Measurements from ENCODE around the gene CBX3. TPM values are rescaled to one million over a fixed set of nuclear protein-coding genes. Genes with fewer than 3 reads are reported as not detected.
A peak's percentile ranks its signal among the peaks of the same experiment; 100 is the strongest.

The CBX3 gene
- total RNA-seq, 4 donors from 2014 or later: 61.7 to 109 (median 77.7) TPM

DNA sequence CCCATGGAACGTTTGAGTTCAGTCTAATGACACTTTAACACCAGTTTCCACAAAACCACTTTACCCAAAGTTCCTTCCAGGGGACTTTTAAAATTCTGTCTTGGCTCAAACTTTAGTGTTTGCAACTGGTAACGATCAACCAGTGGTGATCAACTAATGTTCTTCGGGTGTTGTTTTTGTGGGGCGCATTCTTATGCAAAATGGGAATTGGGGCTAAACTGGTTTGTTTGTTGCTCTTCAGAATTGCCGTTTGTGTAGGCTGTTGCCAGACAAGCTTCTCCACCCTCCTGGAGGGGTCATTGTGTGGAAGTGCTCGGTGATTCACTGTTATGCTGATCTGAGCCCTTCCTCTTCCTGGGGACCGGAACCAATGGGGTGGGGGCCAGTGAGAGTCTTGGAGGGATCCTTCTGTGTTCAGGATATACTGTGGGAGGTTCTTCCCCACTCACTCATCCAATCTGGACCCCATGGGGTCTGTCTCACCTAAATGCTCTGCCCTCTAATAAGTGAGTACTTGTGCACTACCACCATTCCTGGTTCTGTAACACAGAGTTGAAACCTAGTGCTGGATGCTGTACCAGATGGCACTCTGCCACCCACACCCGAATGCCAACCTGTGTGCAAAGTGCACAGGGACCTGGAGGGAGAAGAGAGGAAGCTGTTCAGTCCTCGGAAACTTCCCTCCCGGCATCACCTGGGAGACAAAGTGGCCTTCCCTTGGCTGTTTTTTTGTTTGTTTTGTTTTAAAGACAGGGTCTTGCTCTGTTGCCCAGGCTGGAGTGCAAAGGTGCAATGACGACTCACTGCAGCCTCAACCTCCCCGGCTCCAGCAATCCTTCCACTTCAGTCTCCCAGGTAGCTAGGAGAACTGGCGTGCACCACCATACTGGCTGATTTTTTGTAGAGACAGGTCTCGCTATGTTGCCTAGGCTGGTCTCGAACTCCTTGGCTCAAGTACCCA, 47.4 kb upstream of the CBX3 start:
- Histone ChIP-seq H3K9me3 (no peaks in the 10 kb centered on the region), H3K27me3 (peaks cover 0 to 8% of the 10 kb centered on the region in 2 donors), H3K36me3 (no peaks in the 10 kb centered on the region), H3K4me1 (peaks cover 0 to 37% (median 18%) of the 10 kb centered on the region in 4 donors), H3K27ac (peak overlapping the region in 2 of 4 donors; percentile 25 to 62), H3K4me3 (peak overlapping the region in 2 of 4 donors; percentile 57 to 68)
- TF ChIP-seq EP300 (IDR thresholded peaks at IDR 0.05) (peak in 1 of 2 donors; percentile 33), POLR2A (IDR thresholded peaks at IDR 0.05) (no peak)
- TF ChIP-seq, protein P1, sequence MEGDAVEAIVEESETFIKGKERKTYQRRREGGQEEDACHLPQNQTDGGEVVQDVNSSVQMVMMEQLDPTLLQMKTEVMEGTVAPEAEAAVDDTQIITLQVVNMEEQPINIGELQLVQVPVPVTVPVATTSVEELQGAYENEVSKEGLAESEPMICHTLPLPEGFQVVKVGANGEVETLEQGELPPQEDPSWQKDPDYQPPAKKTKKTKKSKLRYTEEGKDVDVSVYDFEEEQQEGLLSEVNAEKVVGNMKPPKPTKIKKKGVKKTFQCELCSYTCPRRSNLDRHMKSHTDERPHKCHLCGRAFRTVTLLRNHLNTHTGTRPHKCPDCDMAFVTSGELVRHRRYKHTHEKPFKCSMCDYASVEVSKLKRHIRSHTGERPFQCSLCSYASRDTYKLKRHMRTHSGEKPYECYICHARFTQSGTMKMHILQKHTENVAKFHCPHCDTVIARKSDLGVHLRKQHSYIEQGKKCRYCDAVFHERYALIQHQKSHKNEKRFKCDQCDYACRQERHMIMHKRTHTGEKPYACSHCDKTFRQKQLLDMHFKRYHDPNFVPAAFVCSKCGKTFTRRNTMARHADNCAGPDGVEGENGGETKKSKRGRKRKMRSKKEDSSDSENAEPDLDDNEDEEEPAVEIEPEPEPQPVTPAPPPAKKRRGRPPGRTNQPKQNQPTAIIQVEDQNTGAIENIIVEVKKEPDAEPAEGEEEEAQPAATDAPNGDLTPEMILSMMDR (IDR thresholded peaks at IDR 0.05): no peak
- WGBS, 2 donors: 63 to 65% methylated on average over 15 of the region's 15 CpGs
- peak in 1 of 2 donors; percentile 25 for DNase-seq (ENCODE audit: low spot score in 2 of 2)

DNA sequence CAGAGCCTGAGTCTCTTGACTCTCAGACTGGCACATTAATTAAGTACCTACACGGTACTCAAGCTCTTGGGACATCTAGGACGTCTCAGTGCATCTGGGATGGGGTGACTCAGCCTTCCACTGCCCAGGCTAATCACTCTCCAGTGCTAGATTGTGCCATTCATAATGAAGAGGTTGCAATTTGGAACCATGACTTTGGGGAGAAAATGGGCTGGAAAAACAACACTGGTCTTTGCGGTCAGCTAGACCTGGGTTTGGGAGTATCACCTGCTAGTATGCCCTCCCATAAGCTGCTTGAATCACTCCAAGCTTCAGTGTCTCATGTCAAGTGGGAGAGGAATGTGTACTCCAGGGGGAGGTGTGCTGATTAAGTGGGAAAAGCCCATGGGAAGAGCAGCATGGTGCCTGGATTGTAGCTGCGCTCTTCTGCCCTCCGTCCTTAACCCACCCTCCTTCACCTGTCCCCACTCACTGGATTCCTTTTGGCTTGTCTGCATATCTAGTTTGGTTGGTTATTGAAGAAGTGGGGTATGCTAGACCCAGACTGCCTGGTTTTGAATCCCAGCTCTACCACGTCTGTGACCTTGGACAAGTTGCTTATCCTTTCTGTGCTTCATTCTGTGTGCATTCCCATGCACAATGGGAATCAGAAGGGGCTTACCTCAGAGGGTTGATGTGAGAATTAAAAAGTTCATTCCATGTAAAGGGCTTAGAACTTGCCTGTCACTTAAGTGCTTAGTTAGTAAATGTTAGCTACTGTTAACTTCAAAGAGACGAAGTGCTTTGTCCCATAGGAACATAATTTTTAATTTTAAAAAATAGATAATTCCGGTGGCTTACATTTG, 45.8 kb upstream of the CBX3 start:
- no peak for TF ChIP-seq POLR2A (IDR thresholded peaks at IDR 0.05)
- TF ChIP-seq, protein P1 (IDR thresholded peaks at IDR 0.05): no peak
- no peak for TF ChIP-seq EP300 (IDR thresholded peaks at IDR 0.05)
- 49 to 51% methylated on average over 8 of the region's 8 CpGs for WGBS, 2 donors
- peak overlapping the region in 2 of 4 donors; percentile 11 to 13 for H3K4me3 ChIP-seq
- peak overlapping the region in 2 of 4 donors; percentile 29 to 51 for H3K27ac ChIP-seq
- no peak for DNase-seq (ENCODE audit: low spot score in 2 of 2)
- no peaks in the 10 kb centered on the region for H3K36me3 ChIP-seq
- peaks cover 0 to 8% of the 10 kb centered on the region in 2 donors for H3K27me3 ChIP-seq
- peaks cover 0 to 37% (median 18%) of the 10 kb centered on the region in 4 donors for H3K4me1 ChIP-seq
- H3K9me3 ChIP-seq: no peaks in the 10 kb centered on the region

DNA sequence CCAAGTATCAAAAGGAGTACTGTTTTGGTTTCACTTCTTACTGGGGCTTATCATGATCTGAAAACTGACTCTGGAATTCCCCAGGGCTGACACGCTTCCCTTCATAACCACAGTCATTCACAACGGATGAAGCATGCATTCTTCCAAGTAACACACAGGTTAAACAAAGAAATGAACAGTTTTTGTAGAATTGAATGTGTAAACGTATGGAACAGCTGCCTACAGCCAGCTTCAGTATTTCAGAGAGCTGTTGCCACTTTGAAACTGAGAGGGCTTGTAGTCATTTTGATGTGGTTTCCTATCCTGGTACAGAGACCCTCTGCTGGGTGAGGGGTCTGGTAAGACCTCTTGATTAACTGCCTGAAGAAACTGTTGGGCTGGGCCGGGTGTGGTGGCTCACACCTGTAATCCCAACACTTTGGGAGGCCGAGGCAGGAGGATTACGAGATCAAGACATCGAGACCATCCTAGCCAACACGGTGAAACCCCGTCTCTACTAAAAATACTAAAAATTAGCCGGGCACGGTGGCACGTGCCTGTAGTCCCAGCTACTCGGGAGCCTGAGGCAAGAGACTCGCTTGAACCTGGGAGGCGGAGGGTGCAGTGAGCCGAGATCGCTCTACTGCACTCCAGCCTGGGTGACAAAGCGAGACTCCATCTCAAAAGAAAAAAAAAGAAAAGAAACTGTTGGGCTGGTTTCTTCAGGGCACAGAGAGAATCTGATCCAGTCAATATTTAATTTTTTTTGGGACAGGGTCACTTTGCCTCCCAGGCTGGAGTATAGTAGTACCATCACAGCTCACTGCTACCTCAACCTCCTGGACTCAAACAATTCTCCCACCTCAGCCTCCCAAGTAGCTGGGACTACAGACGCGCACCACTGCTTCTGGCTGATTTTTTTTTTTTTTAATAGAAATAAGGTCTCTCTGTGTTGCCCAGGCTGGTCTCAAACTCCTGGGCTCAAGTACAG, 44.8 kb upstream of the CBX3 start:
- TF ChIP-seq EP300 (IDR thresholded peaks at IDR 0.05) (no peak), POLR2A (IDR thresholded peaks at IDR 0.05) (no peak)
- TF ChIP-seq, protein P1 (IDR thresholded peaks at IDR 0.05): no peak
- Histone ChIP-seq H3K9me3 (no peaks in the 10 kb centered on the region), H3K36me3 (no peaks in the 10 kb centered on the region), H3K27me3 (peaks cover 0 to 6% of the 10 kb centered on the region in 2 donors), H3K27ac (peak overlapping the region in 3 of 4 donors; percentile 13 to 51 (median 29)), H3K4me3 (peak overlapping the region in 2 of 4 donors; percentile 11 to 13), H3K4me1 (peaks cover 0 to 37% (median 16%) of the 10 kb centered on the region in 4 donors)
- no peak for DNase-seq (ENCODE audit: low spot score in 2 of 2)
- WGBS, 2 donors: 70 to 76% methylated on average over 20 of the region's 20 CpGs

DNA sequence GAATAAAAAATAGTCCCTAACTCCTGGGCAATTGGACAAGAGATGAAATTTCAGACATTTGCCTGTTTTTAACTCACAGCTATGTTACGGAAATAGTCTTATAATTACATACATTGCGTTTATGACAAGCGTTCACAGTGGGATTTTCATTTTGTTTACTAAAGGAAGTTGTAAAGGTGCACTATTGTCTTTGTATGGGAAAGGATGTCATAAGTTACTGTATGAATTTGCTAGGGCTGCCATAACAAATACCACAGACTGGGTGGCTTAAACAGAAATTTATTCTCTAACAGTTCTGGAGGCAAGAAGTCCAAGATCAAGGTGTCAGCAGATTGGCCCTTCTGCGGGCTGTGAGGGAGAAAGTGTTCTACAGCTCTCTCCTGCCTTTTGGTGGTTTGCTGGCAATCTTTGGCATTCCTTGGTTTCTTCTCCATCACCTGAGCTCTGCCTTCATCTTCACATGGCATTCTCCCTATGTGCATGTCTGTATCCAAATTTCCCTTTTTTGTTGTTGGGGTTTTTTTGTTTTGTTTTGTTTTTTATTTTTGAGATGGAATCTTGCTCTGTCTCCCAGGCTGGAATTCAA, 43.9 kb upstream of the CBX3 start:
- H3K27me3 ChIP-seq: peaks cover 0 to 6% of the 10 kb centered on the region in 2 donors
- H3K36me3 ChIP-seq: no peaks in the 10 kb centered on the region
- no peak for TF ChIP-seq POLR2A (IDR thresholded peaks at IDR 0.05)
- no peak for TF ChIP-seq EP300 (IDR thresholded peaks at IDR 0.05)
- TF ChIP-seq, protein P1 (IDR thresholded peaks at IDR 0.05): no peak
- no peak for DNase-seq (ENCODE audit: low spot score in 2 of 2)
- H3K27ac ChIP-seq: no peak overlapping the region
- 79 to 83% methylated on average over 4 of the region's 4 CpGs for WGBS, 2 donors
- no peaks in the 10 kb centered on the region for H3K9me3 ChIP-seq
- no peak overlapping the region for H3K4me3 ChIP-seq
- peaks cover 0 to 34% (median 16%) of the 10 kb centered on the region in 4 donors for H3K4me1 ChIP-seq
